H1 (cell line): ENCODE data around the gene CDC42BPB. TPM values are rescaled to one million over a fixed set of nuclear protein-coding genes. Genes with fewer than 3 reads are reported as not detected.

Source experiments
- ASH2L ChIP-seq: fragments of 200-600, 300-600 bp; sonication (generic); IDR thresholded peaks from one replicate; pipeline ENCODE4 v1.7.1; 2017; ENCODE audit warnings: low read length
- BACH1 ChIP-seq: IDR thresholded peaks from 2 replicates; pipeline ENCODE4 v1.6.1; 2012; ENCODE audit warnings: low read length, improper control_type of control experiment
- RFX5 ChIP-seq: IDR thresholded peaks from 2 replicates; pipeline ENCODE4 v1.6.1; 2011; ENCODE audit warnings: low read depth, low read length, improper control_type of control experiment, borderline replicate concordance
- SUZ12 ChIP-seq: fragments of 200-600 bp; sonication (generic); IDR thresholded peaks from 2 replicates; pipeline ENCODE4 v1.6.1; 2012; ENCODE audit warnings: mild to moderate bottlenecking, inconsistent platforms, low read length, moderate library complexity, mixed read lengths
- TAF1 ChIP-seq: IDR thresholded peaks from 2 replicates; pipeline ENCODE4 v1.6.1; 2011; ENCODE audit warnings: mild to moderate bottlenecking, low read depth, low read length
- polyA plus RNA-seq, 7 experiments: library from polyadenylated mRNA; depleted of rRNA in 3 of 7; stranded (reverse) in 5 of 7; unstranded in 2 of 7; fragments of >200 nt in 5 of 7; fragments of 200-250 nt in 2 of 7; gene quantifications; 1 replicate in 5 of 7; 2 replicates in 1 of 7; 4 replicates in 1 of 7; pipeline versions ENCODE4 v1.2.1 to v1.2.3, GENCODE V29; 2011 to 2013; ENCODE audit warnings: missing spikeins in 2 of 7, mixed read lengths in 2 of 7
- total RNA-seq: library from RNA; stranded (reverse); fragmentation: NEBNext Ultra II Directional; extraction: Animal tissue kit (Norgen Biotek cat#: 25700); gene quantifications from 2 replicates; pipeline ENCODE4 v1.2.1, GENCODE V29; 2021
- TF ChIP-seq, protein P1 (sequence below): IDR thresholded peaks from 2 replicates; pipeline ENCODE4 v1.6.1; 2012; ENCODE audit warnings: inconsistent platforms

CDC42BPB gene
- total and polyA plus RNA-seq, 2 of the 8 experiments (the other 6 are each of a cell fraction or from before 2014, with no cell fraction given), result 51.2 to 88.2 TPM

DNA sequence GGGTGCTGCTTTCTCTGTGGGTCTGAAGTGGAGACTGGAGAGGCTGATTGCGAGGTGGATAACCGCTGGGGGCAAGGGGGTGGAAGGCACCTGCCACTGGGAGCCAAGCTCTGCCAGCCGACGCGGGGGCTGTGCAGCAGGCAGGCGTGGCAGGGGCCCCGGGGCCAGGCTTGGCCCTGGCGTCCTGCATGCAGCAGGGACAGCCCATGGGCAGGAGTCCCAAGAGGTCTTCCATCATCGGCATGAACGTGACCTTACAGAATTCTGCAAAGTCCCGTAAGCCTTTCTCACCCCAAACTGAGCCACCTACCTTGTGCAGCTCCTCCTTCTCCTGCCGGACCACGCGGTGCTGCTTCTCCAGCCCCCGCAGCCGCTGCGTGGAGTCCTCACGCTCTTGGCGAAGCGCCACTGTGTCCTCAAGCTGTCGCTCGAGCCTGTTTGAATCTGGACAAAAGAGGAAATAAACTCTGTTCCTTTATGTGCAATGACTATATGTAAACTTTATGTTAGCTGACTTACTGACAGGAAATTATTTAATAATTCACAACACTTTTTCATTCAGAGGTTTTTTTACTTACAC is 83.6 kb downstream of the CDC42BPB start (continued):
- TF ChIP-seq, protein P1, sequence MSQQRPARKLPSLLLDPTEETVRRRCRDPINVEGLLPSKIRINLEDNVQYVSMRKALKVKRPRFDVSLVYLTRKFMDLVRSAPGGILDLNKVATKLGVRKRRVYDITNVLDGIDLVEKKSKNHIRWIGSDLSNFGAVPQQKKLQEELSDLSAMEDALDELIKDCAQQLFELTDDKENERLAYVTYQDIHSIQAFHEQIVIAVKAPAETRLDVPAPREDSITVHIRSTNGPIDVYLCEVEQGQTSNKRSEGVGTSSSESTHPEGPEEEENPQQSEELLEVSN, result no peak
- TF ChIP-seq ASH2L, result no peak
- TF ChIP-seq RFX5, result no peak
- TF ChIP-seq TAF1, result no peak
- TF ChIP-seq SUZ12, result no peak
- no peak for TF ChIP-seq BACH1
- TF ChIP-seq, all 59 proteins: peak for 0
